Panc1 (cell line): ENCODE measurements around the gene MUC5B. TPM values are rescaled to one million over a fixed set of nuclear protein-coding genes. Genes with fewer than 3 reads are reported as not detected.

ENCODE experiments used
- ATAC-seq: fragments of 200-7000 bp; cut with Tn5 transposase; 2 replicates; pipeline ENCODE4 v1.9.1; 2020; ENCODE audit warnings: mild to moderate bottlenecking, moderate library complexity
- BruUV-seq: library from RNA; stranded (reverse); fragments of 400-500 nt; replicated peaks from 2 replicates; lab custom pipeline; 2021; lab: Mats Ljungman, UMichigan
- CTCF ChIA-PET: fragments of 300-600 bp; sonication (Branson Sonifier 250); formaldehyde crosslinking; loops from one replicate; lab custom pipeline; 2022; ENCODE audit warnings: antibody characterized with exemption; lab: Charles Lee
- POLR2A ChIA-PET: fragments of 300-600 bp; sonication (Branson Sonifier 250); formaldehyde crosslinking; loops from one replicate; lab custom pipeline; 2022; ENCODE audit warnings: antibody characterized with exemption; lab: Charles Lee
- DNase-seq: peaks from one replicate; pipeline ENCODE4 v3.0.0-alpha.2; 2010; ENCODE audit warnings: low read depth, low spot score
- H3K27ac ChIP-seq: 2 replicates; pipeline ENCODE4 v1.5.1; 2011; ENCODE audit warnings: mild to moderate bottlenecking, low read length, inconsistent platforms
- H3K27me3 ChIP-seq: fragments of 200-500 bp; sonication (Bioruptor generic); 2 replicates; pipeline ENCODE4 v1.6.0; 2014; ENCODE audit warnings: low read length, inconsistent platforms; ENCODE audit not compliant: control insufficient read depth, insufficient read depth
- H3K36me3 ChIP-seq: fragments of 200-500 bp; sonication (Bioruptor generic); 2 replicates; pipeline ENCODE4 v1.5.1; 2014; ENCODE audit warnings: inconsistent platforms, mild to moderate bottlenecking, low read length, moderate library complexity; ENCODE audit not compliant: control insufficient read depth, insufficient read depth
- H3K4me1 ChIP-seq: 2 replicates; pipeline ENCODE4 v1.5.1; 2011; ENCODE audit warnings: inconsistent platforms, mild to moderate bottlenecking, low read length, moderate library complexity; ENCODE audit not compliant: control insufficient read depth, insufficient read depth
- H3K4me3 ChIP-seq, 2 experiments: 2 replicates each; pipeline ENCODE4 v1.5.1; 2011 to 2012; ENCODE audit warnings: low read depth in 2 of 2, low read length in 2 of 2, mild to moderate bottlenecking in 2 of 2, inconsistent platforms in 1 of 2, moderate library complexity in 1 of 2
- H3K9me3 ChIP-seq: fragments of 200-500 bp; sonication (Bioruptor generic); 2 replicates; pipeline ENCODE4 v1.5.1; 2014; ENCODE audit warnings: low read depth, mild to moderate bottlenecking, inconsistent platforms, low read length, moderate library complexity; ENCODE audit not compliant: control insufficient read depth, insufficient read depth
- POLR2AphosphoS5 ChIP-seq: IDR thresholded peaks from 2 replicates; pipeline ENCODE4 v1.6.1; 2012; ENCODE audit warnings: mild to moderate bottlenecking, low read depth, low read length, moderate library complexity
- SIN3A ChIP-seq: IDR thresholded peaks from 2 replicates; pipeline ENCODE4 v1.6.1; 2012; ENCODE audit warnings: low read depth, mild to moderate bottlenecking, low read length, moderate library complexity, borderline replicate concordance; ENCODE audit not compliant: insufficient read depth
- TCF7L2 ChIP-seq: IDR thresholded peaks from 2 replicates; pipeline ENCODE4 v1.6.1; 2011; ENCODE audit warnings: mild to moderate bottlenecking, low read depth, low read length, inconsistent platforms
- in situ Hi-C: cut with HindIII; loops from 2 replicates; pipeline ENCODE4 v1.10.0; 2016; ENCODE audit warnings: low sequenced_read_pairs, low pct_unique_long_range_greater_than_20kb
- intact Hi-C: fragments of 100-400 bp; cut with micrococcal nuclease; formaldehyde crosslinking; loops from one replicate; pipeline ENCODE4 v1.10.0; 2022; ENCODE audit not compliant: unreplicated experiment
- total RNA-seq: library from RNA; stranded (reverse); gene quantifications from one replicate; pipeline ENCODE4 v1.2.1, GENCODE V29; 2021; ENCODE audit not compliant: unreplicated experiment
- TF ChIP-seq, protein P1 (sequence below), 2 experiments: IDR thresholded peaks; 2 replicates each; pipeline ENCODE4 v1.6.1; 2011 to 2012; ENCODE audit warnings: low read depth in 2 of 2, control low read depth in 1 of 2, low read length in 1 of 2, mild to moderate bottlenecking in 1 of 2, moderate library complexity in 1 of 2; ENCODE audit not compliant: insufficient read depth in 1 of 2
- TF ChIP-seq, protein P2 (sequence below): fragments of 450-650 bp; IDR thresholded peaks from 2 replicates; pipeline ENCODE4 v1.5.1; 2017; ENCODE audit warnings: mild to moderate bottlenecking

MUC5B gene
- total RNA-seq, 1 experiment from 2014 or later, result 1.2 TPM

DNA sequence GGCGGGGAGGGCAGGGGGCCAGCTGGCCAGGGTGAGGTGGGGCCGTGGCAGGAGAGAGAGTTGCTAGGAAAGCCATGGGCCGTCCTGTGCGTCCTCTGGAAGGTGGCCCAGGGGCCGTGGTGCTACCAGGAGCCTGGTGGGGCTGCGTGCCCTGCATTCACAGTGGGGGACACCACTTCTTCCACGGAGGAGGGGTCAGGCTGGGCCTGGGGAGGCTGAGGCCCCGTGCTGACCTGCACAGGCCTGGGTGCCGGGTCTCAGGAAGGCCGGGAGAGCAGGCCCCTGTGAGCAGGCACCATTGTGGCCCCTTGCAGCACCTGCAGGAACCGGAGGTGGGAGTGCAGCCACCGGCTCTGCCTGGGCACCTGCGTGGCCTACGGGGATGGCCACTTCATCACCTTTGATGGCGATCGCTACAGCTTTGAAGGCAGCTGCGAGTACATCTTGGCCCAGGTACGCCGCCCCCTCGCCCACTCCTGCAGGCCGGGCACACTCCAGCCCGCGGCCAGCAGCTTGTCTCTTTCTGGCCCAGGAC is 12.0 kb downstream of the MUC5B start:
- intact Hi-C loops (no loop called here), in situ Hi-C loops (no loop called here)
- TF ChIP-seq SIN3A (no peak), TCF7L2 (no peak), POLR2AphosphoS5 (no peak)
- TF ChIP-seq, protein P1, sequence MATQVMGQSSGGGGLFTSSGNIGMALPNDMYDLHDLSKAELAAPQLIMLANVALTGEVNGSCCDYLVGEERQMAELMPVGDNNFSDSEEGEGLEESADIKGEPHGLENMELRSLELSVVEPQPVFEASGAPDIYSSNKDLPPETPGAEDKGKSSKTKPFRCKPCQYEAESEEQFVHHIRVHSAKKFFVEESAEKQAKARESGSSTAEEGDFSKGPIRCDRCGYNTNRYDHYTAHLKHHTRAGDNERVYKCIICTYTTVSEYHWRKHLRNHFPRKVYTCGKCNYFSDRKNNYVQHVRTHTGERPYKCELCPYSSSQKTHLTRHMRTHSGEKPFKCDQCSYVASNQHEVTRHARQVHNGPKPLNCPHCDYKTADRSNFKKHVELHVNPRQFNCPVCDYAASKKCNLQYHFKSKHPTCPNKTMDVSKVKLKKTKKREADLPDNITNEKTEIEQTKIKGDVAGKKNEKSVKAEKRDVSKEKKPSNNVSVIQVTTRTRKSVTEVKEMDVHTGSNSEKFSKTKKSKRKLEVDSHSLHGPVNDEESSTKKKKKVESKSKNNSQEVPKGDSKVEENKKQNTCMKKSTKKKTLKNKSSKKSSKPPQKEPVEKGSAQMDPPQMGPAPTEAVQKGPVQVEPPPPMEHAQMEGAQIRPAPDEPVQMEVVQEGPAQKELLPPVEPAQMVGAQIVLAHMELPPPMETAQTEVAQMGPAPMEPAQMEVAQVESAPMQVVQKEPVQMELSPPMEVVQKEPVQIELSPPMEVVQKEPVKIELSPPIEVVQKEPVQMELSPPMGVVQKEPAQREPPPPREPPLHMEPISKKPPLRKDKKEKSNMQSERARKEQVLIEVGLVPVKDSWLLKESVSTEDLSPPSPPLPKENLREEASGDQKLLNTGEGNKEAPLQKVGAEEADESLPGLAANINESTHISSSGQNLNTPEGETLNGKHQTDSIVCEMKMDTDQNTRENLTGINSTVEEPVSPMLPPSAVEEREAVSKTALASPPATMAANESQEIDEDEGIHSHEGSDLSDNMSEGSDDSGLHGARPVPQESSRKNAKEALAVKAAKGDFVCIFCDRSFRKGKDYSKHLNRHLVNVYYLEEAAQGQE (IDR thresholded peaks at IDR 0.05; ENCODE audit: insufficient read depth in 1 of 2, low read depth in 2 of 2, low read length in 1 of 2), result no peak
- TF ChIP-seq, protein P2, sequence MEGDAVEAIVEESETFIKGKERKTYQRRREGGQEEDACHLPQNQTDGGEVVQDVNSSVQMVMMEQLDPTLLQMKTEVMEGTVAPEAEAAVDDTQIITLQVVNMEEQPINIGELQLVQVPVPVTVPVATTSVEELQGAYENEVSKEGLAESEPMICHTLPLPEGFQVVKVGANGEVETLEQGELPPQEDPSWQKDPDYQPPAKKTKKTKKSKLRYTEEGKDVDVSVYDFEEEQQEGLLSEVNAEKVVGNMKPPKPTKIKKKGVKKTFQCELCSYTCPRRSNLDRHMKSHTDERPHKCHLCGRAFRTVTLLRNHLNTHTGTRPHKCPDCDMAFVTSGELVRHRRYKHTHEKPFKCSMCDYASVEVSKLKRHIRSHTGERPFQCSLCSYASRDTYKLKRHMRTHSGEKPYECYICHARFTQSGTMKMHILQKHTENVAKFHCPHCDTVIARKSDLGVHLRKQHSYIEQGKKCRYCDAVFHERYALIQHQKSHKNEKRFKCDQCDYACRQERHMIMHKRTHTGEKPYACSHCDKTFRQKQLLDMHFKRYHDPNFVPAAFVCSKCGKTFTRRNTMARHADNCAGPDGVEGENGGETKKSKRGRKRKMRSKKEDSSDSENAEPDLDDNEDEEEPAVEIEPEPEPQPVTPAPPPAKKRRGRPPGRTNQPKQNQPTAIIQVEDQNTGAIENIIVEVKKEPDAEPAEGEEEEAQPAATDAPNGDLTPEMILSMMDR, result no peak
- H3K27ac ChIP-seq, result no peak overlapping the region
- no peaks in the 10 kb centered on the region for H3K9me3 ChIP-seq
- ChIA-PET POLR2A (no interaction called here), CTCF (no interaction called here)
- DNase-seq (no peak), ATAC-seq (no peak)
- BruUV-seq, result no TSS peak
- no peak overlapping the region for H3K4me3 ChIP-seq
- H3K36me3 ChIP-seq, result no peaks in the 10 kb centered on the region
- H3K27me3 ChIP-seq, result no peaks in the 10 kb centered on the region; the same call in 1 of the 2 replicates
- H3K4me1 ChIP-seq, result peaks cover 6% of the 10 kb centered on the region; the same call in 1 of the 2 replicates

DNA sequence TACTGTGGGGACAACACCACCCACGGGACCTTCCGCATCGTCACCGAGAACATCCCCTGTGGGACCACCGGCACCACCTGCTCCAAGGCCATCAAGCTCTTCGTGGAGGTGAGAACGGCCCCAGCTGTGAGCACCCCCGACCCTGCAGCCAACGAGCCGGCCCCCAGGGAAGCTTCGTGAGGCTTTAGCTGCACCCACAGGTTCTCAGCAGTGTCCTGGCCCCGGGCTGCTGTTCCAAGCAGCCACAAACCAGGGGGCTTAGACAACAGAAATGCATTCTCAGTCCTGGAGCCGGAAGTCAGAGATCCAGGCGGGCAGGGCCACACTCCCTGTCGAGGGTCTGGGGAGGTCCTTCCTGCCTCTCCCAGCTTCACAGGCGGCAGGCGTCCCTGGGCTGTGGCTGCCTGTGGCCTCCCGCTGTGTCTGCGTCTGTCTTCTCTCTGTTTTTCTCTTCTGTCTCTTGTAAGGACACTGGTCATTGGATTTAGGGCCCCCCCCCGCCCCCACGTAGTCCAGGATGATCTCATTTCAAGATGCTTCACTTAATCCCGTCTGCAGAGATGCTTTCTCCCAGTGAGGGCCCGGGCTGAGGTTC is 12.5 kb downstream of the MUC5B start:
- peaks cover 6% of the 10 kb centered on the region; the same call in 1 of the 2 replicates for H3K4me1 ChIP-seq
- ChIA-PET POLR2A (interaction anchor here (0.6 kb wide), 1 partner anchor 960 kb away, joined by 3 read pairs; no protein-coding TSS in a partner anchor), CTCF (no interaction called here)
- TF ChIP-seq SIN3A (no peak), POLR2AphosphoS5 (no peak), TCF7L2 (no peak)
- TF ChIP-seq, protein P2, result no peak
- TF ChIP-seq, protein P1 (IDR thresholded peaks at IDR 0.05; ENCODE audit: insufficient read depth in 1 of 2, low read depth in 2 of 2, low read length in 1 of 2), result no peak
- no peaks in the 10 kb centered on the region for H3K36me3 ChIP-seq
- intact Hi-C loops (no loop called here), in situ Hi-C loops (no loop called here)
- no TSS peak for BruUV-seq
- H3K9me3 ChIP-seq, result no peaks in the 10 kb centered on the region
- H3K27me3 ChIP-seq, result no peaks in the 10 kb centered on the region; the same call in 1 of the 2 replicates
- DNase-seq, result no peak
- H3K4me3 ChIP-seq, result no peak overlapping the region
- no peak overlapping the region for H3K27ac ChIP-seq
- ATAC-seq, result no peak
